NCI-H510A (cell line): ENCODE results near the gene NUP62.
"Not testable (repeated sequence)": the region's sequence is repeated elsewhere in the genome, so short reads cannot be mapped to it uniquely, and the experiment has no call there.

Experiments
- DNase-seq: peaks from one replicate; lab custom pipeline; 2025; lab: John Stamatoyannopoulos, UW

NUP62 gene

DNA sequence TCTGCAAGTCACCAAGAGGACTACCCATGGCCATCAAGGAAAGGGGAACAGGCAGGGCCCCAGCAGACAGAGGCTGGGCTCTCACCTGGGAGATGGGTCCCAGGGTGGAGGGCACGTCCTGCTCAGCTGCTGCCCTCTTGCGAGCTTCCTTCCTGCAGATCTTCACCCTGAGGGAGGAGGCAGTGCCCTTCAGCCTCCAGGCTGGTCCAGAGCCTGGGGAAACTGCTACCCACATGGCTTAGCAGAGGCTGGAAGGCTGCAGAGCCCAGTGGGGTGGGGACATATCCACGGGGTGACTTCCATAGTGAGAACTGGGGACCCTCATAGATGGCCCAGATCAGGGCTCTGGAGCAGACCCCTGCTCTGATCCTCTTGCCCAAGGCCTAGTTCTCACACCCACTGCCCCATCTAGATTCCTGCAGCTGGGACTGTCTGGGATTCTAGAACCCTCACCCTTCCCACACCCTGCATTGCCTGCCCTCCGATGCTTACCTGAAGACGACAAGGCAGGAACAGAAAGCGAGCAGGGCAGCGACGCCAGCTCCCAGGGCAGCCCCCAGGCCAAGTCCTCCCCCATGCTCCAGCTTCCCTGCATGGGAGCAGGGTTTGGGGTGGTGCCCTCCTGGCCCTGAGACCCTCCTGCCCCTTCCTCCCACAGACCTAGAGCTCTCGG lies 22.6 kb upstream of the NUP62 start:
- DNase-seq = no peak

DNA sequence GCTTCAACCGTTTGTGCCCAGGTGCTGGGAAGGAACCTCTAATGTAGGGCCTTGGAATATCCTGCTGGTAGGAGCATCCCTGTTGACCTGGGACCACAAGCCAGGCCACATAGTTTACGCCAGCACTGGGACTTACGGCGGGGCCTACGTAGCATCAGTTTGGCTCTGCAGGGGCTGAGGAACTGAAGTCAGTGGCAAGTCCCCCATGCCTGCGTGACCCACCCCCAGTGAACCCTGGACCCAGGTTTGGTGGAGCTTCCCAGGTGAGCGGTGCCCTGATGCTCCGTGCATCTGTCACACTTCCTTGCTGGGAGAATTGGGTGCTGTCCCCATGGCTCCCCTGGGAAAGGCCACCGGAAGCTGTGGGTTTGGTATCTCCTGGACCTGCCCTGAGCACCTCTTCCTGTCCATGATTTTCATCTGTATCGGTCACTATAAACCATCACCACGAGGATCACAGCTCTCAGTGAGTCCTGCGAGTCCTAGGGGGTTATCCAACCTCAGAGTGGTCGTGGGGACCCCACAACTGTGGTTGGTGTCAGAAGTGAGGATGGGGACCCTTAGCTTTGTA lies 21.7 kb upstream of the NUP62 start:
- no peak for DNase-seq

DNA sequence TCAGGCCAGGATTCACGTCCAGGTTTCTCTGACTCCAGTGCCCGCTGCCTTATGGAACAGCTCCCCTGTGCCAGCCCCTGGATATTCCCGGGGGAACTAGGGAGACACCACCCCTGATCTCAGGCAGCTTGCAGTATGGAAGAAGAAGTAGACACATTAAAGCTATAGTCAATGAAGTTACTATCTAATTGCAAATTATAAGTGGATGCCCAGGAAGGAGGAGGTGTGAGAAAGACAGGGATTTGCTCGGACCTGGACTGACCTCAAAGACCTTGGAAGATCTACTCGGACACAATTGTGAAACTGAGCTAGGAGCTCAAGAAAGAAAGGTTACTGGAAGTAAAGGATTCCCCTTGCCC lies 21.3 kb upstream of the NUP62 start:
- no peak for DNase-seq

DNA sequence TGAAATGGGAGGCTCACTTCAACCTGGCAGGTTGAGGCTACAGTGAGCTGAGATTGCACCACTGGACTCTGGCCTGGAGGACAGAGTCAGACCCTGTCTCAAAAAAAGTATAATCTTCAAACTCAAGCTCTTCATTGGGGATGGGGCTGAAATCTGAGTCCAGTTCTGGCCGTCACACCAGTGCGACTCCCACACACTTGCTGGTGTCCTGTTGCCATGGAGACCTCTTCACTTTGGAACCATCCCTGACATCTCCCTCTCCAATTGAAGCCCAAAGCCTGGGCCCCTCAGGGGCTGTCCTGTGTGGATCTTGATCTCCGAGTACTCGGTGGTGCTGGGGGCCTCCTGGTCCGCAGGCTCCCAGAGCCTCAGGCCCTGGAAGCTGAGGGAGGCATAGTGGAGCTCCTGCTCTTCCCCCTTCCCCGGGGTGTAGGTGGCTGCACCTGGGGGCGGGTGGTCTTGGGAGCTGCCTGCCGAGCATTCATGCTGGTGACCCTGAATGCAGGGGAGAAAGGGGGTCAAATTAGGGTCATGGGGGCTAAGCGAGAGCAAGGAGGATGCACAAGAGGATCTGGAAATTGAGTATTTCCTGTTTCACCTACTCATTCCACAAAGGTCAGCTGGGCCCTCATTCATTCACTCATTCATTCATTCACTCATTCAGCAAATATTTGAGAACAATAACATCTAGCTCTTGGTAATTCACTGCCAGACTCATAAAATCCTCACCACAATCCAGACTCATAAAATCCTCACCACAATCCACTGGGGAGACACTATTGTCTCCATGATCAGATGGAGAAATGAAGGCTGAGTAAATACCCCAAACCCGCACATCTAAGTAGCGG lies 20.7 kb upstream of the NUP62 start:
- DNase-seq = no peak

DNA sequence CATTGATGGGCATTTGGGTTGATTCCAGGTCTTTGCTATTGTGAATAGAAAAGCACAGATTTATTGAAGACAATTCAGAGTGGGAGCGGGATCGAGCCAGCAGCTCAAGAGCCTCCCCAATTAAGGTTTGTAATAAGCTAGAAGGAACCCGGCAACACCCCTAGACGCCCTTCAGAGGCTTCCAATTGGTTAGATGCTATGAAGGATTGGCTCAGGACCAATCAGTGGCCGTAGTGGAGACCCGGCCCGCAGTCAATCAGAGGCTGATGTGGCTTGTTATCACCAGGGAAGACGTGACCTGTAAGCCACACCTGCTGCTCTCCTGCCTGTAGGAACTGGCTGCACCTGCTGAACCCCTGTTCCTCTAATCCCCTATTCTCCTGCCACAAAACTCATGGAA lies 17.1 kb upstream of the NUP62 start:
- DNase-seq = no peak

DNA sequence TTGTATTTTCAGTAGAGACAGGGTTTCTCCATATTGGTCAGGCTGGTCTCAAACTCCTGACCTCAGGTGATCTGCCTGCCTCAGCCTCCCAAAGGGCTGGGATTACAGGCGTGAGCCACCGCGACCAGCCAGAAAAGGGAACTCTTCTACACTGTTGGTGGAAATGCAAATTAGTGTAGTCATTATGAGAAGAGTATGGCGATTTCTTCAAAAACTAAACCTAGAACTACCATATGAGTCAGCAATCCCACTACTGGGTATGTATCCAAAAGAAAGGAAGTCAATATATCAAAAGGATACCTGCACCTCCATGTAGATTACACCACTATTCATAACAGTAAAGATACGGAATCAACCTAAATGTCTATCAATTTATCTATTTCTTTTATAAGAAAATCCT lies 15.3 kb upstream of the NUP62 start:
- DNase-seq = not testable (repeated sequence)

DNA sequence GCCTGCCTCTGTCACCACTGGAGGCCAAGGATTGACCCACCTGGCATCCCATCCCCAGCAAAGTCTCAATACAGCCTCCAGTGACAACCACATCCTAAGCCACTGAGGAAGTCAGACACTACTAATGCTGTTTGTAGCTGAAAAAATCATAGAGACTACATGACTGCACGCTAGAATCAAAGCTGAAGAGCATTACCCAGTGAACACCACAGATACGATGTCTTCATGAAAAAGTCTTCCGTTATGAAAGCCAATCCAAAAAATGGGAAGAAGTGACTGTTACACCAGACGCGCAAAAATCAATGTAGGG lies 11.1 kb upstream of the NUP62 start:
- DNase-seq = no peak

DNA sequence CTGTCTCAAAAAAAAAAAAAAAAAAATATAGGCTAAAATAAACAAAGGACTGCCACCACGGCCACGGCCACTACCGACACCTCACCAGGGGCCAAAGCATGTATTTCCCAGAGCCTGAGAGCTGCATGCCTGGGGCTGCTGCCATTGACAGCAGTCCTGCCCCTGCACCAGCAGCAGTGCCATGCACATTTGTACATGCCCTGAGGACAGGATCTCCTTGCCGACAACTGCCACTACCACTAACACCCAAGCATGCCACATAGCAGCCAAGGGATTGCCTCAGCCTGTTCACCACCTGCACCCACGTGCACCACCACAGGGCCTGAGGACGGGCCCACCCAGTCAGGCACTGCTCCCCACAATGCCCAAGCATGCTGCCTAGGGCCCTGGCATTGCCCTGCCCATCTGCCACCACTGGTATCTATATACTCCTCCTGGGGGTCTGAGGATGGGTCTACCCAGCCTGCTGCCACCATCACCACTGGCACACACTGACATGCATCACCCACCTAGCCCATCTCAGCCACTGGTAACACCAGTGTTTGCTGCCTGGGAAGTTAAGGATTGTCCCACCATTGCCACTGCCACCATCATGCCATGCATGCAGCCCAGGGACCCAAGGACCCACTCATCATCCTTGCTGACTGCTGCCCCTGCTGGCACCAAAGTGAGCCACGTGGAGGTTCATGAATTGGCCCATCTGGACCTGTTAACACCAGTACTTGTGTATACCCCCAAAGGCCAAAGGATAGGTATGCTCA lies 10.6 kb upstream of the NUP62 start:
- no peak for DNase-seq

DNA sequence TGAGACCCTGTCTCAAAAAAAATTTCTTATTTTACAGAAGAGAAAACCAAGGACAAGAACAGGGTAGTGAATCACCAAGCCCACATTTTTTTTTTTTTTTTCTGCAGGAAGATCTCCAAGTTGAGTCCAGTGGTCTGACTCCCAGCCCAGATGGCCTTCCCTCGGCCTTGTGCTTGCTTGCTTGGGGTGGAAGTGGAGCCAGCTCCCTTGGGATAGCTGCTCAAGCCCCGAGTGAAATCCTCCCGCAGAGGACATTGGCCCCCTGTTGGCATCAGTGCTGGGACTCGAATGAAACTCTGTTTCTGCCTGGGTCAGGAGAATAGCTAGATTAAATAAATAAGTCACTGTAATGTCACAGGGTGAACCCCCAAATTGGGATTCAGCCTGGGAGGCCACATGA lies 9.4 kb upstream of the NUP62 start:
- no peak for DNase-seq

DNA sequence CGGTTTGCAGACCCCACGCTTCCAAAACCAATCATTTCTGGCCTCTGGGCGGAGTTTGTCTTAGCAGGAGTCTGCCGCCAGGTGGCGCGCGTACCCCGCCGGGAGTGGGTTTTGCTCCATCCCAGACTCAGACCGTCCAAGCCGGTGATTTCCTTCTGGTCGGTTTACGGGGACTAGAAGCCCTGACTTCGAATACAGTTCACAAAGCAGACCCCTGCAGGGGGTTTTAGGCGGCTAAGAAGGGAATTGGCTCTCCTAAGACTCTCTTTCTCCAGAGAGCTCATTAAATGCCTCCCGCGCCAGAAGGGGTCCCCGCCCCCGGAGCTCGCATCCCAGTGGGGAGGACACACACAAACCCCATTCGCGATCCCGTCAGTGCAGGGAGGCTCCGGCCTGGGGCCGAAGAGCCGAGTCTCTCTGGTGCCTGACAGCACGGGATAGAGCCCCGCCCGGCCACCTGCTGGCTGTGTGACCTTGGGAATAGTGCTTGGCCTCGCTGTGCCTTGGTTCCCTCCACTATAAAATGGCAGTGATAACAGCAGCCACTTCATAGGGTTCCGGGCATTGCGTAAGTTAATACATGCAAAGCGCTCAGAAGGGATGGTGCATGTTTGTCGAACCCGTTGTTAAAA lies 8.6 kb upstream of the NUP62 start:
- no peak for DNase-seq

DNA sequence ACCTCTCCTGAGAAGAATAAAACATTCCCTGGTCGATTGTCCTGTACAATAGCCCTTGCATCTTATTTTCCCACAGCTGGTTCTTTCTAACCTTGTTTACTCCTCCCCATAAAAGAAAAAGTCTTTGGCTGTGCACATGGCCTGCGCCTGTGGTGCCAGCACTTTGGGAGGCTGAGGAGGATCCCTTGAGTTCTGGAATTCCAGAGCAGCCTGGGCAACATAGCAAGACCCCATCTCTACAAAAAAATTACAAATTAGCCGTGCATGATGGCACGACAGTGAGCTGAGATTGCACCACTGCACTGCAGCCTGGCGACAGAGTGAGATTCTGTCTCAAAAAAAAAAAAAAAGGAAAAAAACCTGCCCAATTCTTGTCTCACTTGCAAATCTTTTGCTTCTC lies 7.2 kb upstream of the NUP62 start:
- no peak for DNase-seq

DNA sequence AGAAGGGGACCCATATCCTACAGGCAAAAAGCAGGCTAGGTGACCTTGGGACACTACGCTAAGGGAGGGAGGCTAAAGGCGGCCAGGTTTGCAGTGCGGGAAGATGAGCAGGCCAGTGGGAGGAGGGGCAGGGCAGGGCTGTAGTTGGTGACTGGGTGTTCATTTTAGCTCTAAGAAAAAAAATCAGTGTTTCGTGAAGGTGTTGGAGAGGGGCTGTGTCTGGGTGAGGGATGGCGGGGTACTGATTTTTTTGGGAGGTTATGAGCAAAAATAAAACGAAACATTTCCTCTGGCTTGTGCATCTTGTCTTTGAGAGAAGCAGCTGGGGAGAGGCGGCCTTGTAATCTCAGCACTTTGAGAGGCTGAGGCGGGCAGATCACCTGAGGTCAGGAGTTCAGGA lies 4.3 kb upstream of the NUP62 start:
- no peak for DNase-seq

DNA sequence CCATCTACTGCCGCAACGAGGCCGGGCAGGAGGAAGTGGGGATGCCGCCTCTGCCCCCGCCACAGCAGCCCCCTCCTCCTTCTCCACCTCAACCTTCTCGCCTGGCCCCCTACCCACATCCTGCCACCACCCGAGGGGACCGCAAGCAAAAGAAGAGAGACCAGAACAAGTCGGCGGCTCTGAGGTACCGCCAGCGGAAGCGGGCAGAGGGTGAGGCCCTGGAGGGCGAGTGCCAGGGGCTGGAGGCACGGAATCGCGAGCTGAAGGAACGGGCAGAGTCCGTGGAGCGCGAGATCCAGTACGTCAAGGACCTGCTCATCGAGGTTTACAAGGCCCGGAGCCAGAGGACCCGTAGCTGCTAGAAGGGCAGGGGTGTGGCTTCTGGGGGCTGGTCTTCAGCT lies 3.4 kb upstream of the NUP62 start:
- DNase-seq = no peak

DNA sequence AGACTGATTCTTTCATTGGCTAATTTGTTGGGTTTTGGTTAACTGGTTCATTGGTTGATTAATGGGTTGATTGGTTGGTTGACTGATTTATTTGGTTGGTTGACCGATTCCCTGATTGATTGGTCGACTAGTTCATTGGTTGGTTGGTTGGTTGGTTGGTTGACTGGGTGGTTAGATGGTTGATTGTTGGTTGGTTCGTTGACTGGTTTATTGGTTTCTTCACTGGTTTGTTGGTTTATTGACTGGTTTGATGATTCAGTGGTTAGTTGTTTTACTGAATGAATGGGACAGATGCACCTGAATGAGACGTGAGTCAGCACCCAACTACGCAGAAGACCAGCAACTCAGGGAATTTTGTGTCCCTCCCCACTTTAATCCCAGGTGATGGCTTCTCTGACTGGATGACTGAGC lies 2.7 kb upstream of the NUP62 start:
- no peak for DNase-seq

DNA sequence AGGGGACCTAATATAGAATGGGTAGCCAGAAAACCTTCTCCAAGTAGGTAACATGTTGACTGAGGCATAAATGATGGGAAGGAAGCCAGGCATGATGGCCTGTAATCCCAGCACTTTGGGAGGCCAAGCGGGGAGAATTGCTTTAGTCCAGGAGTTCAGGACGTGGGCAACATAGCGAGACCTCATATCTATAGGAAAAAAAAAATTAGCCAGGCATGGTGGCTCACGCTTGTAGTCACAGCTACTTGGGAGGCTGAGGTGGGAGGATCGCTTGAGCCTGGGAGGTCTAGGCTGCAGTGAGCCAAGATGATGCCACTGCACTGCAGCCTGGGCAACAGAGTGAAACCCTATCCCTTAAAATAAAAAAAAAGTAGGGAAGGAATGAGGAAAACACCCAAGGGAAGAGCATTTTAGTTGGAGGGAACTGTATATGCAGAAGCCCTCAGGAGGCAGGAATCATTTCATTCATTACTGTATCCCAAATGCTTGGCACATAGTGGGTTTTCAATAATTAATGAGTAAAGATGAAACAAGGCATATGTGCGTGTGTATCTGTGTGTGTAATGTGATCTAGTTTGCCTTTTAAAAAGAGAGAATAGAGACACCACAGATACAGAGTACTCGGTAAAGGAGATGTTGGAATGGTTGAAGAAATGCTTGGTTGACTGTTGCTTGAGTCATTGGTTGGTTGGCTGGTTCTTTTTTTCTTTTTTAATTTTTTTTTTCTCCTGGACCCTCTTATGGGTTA lies 2.2 kb upstream of the NUP62 start:
- no peak for DNase-seq

DNA sequence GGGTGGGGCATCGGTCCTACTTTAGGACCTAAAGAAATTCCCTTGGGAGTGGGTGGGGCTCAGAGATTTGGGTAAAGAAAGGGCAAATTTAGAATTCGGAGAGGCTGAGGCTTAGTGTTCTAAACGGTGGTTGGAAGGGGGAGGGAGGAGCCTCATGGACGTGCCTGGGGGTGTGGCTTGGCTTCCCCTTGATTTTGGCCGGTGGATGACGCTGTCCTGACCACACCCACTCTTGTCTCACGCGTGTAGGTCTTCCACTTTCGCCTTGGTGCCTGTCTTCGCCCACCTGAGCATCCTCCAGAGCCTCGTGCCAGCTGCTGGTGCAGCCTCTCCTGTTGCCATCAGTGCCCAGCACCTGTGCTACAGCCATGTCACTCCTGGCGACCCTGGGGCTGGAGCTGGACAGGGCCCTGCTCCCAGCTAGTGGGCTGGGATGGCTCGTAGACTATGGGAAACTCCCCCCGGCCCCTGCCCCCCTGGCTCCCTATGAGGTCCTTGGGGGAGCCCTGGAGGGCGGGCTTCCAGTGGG lies 1.2 kb upstream of the NUP62 start:
- no peak for DNase-seq

DNA sequence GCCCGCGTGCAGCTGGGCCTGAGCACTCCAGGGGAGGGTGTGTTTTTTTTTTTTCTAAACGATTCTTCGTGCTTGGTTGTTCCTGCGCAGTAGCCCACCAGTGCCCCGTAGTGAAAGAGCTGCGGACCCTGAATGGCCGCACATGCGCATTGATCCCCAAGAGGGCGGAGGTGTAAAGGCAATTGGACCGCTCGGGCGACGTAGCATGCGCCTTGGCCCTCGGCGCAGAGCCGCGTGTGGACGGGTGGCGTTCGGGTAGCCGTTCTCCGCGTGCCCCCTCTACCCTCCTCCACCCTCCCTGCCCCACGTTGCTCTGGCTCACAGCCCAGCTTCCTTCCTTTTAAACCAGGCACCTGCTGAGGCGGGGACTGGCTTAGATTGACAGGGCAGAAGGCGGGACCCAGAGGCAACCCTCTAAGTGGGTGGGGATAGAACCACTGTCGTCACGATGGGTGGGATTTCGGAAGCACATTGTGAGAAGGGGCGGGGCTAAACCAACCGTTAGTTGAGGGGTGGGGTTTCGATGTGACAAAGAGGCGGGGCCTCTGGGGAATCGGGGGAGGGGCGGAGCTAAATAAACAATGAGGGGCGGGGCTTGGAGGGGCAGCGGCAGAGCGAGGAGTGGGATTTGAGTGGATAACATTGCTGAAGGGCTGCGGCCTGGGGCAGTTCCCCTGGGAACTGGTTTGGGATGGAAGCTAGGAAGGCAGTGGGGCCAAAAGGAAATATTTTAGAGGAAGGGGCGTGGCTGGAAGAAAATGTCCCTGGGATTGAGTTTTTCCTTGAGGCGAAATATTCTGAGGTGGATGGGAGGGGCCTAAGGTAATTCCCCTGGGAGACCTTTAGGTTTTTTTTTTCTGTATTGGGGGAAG lies 543 bp upstream of the NUP62 start:
- peak; percentile 75 for DNase-seq

DNA sequence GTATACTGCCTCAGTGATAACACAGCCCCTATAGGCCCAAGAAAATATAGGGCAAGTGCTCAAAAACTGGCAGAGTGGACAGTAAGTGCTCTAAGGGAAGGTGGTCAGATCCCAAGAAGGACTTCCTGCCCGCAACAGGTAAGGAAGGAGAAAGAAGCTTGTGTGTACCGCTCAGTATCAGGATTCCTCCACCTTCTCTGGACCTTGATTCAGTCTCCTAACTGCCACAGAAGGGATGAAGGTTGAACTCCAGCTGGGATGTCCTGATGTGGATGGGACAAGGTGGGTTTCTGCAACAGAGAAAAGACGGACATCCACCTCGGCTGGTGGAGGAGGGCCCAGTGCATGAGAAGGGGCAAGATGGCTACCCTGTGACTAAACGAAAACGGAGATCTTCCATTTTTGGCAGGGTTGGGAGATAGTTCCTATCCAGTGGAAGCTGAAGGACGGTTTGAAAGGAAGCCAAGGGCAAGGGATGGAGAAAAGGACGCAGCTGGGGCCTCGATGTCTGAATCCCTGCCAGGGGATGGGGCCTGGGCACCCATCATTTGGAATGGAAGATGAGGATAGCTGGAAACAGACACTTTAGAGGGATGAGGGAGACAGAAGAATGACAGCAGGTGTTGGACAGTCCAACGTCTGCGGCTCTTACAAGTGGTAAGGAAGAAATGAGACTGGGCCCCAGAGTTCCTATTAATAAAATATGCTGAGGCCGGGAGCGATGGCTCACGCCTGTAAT lies 1.6 kb downstream of the NUP62 start:
- no peak for DNase-seq

DNA sequence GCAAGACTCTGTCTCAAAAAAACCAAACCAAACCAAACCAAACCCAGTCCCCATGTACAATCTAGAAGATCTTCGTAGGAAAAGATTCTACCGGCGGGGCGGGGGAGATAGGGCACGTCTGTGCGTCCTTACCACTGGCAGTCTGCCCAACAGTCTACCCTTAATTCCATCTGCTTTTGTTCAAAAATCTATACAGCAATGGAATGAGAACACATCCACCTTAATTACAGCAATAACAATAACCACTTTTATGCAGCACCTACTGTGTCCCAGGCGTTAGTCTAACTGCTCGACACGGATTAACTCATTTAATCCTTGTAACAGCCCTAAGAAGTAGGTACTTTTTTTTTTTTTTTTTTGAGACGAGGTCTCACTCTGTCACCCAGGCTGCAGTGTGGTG lies 2.8 kb downstream of the NUP62 start:
- DNase-seq = no peak

DNA sequence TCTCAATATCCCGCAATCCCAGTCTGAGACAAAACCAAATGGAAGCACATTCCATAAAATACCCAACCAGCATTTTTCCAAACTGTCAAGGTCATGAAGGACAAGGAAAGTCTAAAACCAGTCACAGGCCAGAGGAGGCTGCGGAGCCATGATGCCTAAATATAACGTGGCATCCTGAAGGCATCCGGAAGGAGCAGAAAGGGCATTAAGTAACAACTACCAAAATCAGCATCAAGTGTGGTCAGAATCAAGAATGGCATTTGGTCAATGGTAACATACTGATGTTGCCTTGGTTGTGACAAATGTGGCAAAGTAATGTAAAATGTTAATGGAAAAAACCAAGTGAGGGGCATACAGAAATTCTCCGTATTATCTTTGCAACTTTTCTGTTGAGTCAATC lies 3.8 kb downstream of the NUP62 start:
- DNase-seq = no peak
